ENCODE results near the gene ZNF536.

The ZNF536 gene

GRCh38 chr19:30580673-30581072 lies 208.5 kb downstream of the ZNF536 start:
- no peak for DNase-seq (ENCODE audit: low spot score)
- TF ChIP-seq CTCF (IDR thresholded peaks at IDR 0.05; ENCODE audit: extremely low read depth, missing control alignments), result no peak

- TF ChIP-seq CTCF (IDR thresholded peaks at IDR 0.05; ENCODE audit: extremely low read depth, missing control alignments), result no peak
- DNase-seq (ENCODE audit: low spot score), result no peak
These were observed 211.9 kb downstream of the ZNF536 start for GRCh38 chr19:30584090-30584489.

- no peak for DNase-seq (ENCODE audit: low spot score)
- no peak for TF ChIP-seq CTCF (IDR thresholded peaks at IDR 0.05; ENCODE audit: extremely low read depth, missing control alignments)
These were observed 215.7 kb downstream of the ZNF536 start for GRCh38 chr19:30587869-30588268.

- no peak for TF ChIP-seq CTCF (IDR thresholded peaks at IDR 0.05; ENCODE audit: extremely low read depth, missing control alignments)
- DNase-seq (ENCODE audit: low spot score), result no peak
These were observed 218.5 kb downstream of the ZNF536 start for GRCh38 chr19:30590596-30591229.

- DNase-seq (ENCODE audit: low spot score), result no peak
- TF ChIP-seq CTCF (IDR thresholded peaks at IDR 0.05; ENCODE audit: extremely low read depth, missing control alignments), result no peak
These were observed 221.2 kb downstream of the ZNF536 start for GRCh38 chr19:30593356-30593755.

GRCh38 chr19:30593975-30594745 lies 222.0 kb downstream of the ZNF536 start:
- no peak for DNase-seq (ENCODE audit: low spot score)
- no peak for TF ChIP-seq CTCF (IDR thresholded peaks at IDR 0.05; ENCODE audit: extremely low read depth, missing control alignments)

- TF ChIP-seq CTCF (IDR thresholded peaks at IDR 0.05; ENCODE audit: extremely low read depth, missing control alignments), result no peak
- no peak for DNase-seq (ENCODE audit: low spot score)
These were observed 224.1 kb downstream of the ZNF536 start for GRCh38 chr19:30596268-30596667.

All from GM20000 (cell line).